Measurements from ENCODE around the gene FRMD4B.

GRCh38 chr3:69386556-69387385 lies 883 bp upstream of the FRMD4B start:
- TF ChIP-seq MAX (IDR thresholded peaks at IDR 0.05; ENCODE audit: insufficient read depth, insufficient read length): no peak
- no peak for TF ChIP-seq CTCF (IDR thresholded peaks at IDR 0.05; ENCODE audit: extremely low read depth in 1 of 2, insufficient read depth in 1 of 2, low read depth in 1 of 2, low read length in 2 of 2)
- TF ChIP-seq POLR2AphosphoS5 (IDR thresholded peaks at IDR 0.05; ENCODE audit: insufficient read depth, low read depth, low read length): no peak
- no peak for TF ChIP-seq EZH2 (IDR thresholded peaks at IDR 0.05; ENCODE audit: borderline replicate concordance, low read depth, low read length, severe bottlenecking)
- TF ChIP-seq POLR2A (IDR thresholded peaks at IDR 0.05; ENCODE audit: low read depth, low read length): no peak
- TF ChIP-seq FOS (IDR thresholded peaks at IDR 0.05; ENCODE audit: borderline replicate concordance, insufficient read depth, low read length): no peak
- TF ChIP-seq JUN (IDR thresholded peaks at IDR 0.05; ENCODE audit: borderline replicate concordance, insufficient read depth, insufficient read length, low read depth): no peak
- no peak for TF ChIP-seq GATA2 (IDR thresholded peaks at IDR 0.05; ENCODE audit: insufficient read depth, insufficient read length, low read depth, low read length)

All from endothelial cell of umbilical vein (primary cell).